Measurements from ENCODE around the gene TNNC2.

Gene TNNC2

GRCh38 chr20:45848969-45849582 lies 22.0 kb upstream of the TNNC2 start:
- H3K27me3 ChIP-seq (ENCODE audit: control insufficient read depth, insufficient read depth, low read length): no peaks in the 10 kb centered on the region
- H3K36me3 ChIP-seq (ENCODE audit: control insufficient read depth, insufficient read depth, low read length): peaks cover 8% of the 10 kb centered on the region
- H3K4me3 ChIP-seq (ENCODE audit: low read length): no peak overlapping the region
- DNase-seq (ENCODE audit: low read depth, low spot score): no peak
- H3K9me3 ChIP-seq (ENCODE audit: control insufficient read depth, insufficient read depth, low read length): no peaks in the 10 kb centered on the region
- no peak overlapping the region for H3K27ac ChIP-seq (ENCODE audit: low read length)
- no CpG with 5 or more reads among the region's 8 CpGs for WGBS (ENCODE audit: insufficient coverage, insufficient read length)
- H3K4me1 ChIP-seq (ENCODE audit: control insufficient read depth, insufficient read depth, low read length): 0 out of 2 replicates have a peak, but pooled peaks cover 1% of the 10 kb centered on the region

- H3K4me3 ChIP-seq (ENCODE audit: low read length): no peak overlapping the region
- 0 out of 2 replicates have a peak, but pooled peaks cover 1% of the 10 kb centered on the region for H3K4me1 ChIP-seq (ENCODE audit: control insufficient read depth, insufficient read depth, low read length)
- no peaks in the 10 kb centered on the region for H3K9me3 ChIP-seq (ENCODE audit: control insufficient read depth, insufficient read depth, low read length)
- DNase-seq (ENCODE audit: low read depth, low spot score): no peak
- H3K27me3 ChIP-seq (ENCODE audit: control insufficient read depth, insufficient read depth, low read length): no peaks in the 10 kb centered on the region
- no peak overlapping the region for H3K27ac ChIP-seq (ENCODE audit: low read length)
- WGBS (ENCODE audit: insufficient coverage, insufficient read length): no CpG with 5 or more reads among the region's 8 CpGs
- peaks cover 15% of the 10 kb centered on the region for H3K36me3 ChIP-seq (ENCODE audit: control insufficient read depth, insufficient read depth, low read length)
Observed at GRCh38 chr20:45848421-45848820, 21.3 kb upstream of the TNNC2 start.

DNA sequence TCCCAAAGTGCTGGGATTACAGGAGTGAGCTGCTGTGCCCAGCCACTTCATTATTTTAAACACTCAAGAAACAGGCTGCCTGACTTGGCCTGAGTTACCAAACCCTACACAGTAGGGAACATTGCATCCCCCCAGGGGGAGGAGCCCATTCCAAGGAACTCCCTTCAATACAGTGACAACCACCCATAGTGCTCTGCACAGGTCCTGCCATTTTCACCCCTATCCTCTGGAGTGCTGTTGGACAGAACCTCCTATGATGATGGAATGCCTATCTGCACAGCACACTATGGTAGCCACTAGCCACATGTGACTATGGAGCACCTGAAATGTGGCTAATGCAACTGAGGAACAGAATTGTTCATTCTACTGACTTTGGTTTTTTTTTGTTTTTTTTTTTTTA lies 18.3 kb upstream of the TNNC2 start:
- H3K36me3 ChIP-seq (ENCODE audit: control insufficient read depth, insufficient read depth, low read length): peaks cover 25% of the 10 kb centered on the region
- H3K9me3 ChIP-seq (ENCODE audit: control insufficient read depth, insufficient read depth, low read length): no peaks in the 10 kb centered on the region
- no peak overlapping the region for H3K4me3 ChIP-seq (ENCODE audit: low read length)
- H3K4me1 ChIP-seq (ENCODE audit: control insufficient read depth, insufficient read depth, low read length): 0 out of 2 replicates have a peak, but pooled peaks cover 1% of the 10 kb centered on the region
- no peaks in the 10 kb centered on the region for H3K27me3 ChIP-seq (ENCODE audit: control insufficient read depth, insufficient read depth, low read length)
- no peak for DNase-seq (ENCODE audit: low read depth, low spot score)
- H3K27ac ChIP-seq (ENCODE audit: low read length): no peak overlapping the region

DNA sequence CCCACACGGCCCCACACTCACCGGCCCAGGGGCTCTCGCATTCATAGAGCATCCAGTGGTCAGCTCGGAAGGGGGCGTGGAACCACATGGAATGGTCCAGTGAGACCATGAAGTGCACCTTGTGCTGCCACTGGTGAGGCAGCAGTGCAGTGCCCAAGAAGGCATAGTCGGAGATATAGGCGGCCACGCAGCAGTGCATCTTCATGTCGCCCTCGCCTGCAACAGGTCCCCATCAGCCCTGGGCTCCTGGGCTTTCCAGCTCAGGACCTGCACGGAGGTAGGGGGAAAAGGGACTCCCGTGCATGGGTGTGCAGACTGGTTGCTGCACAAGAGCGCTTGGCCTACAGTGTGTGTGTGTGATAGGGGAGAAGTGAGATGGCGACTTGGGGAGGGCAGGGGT lies 16.4 kb upstream of the TNNC2 start:
- Histone ChIP-seq H3K27me3 (ENCODE audit: control insufficient read depth, insufficient read depth, low read length) (no peaks in the 10 kb centered on the region), H3K4me3 (ENCODE audit: low read length) (no peak overlapping the region), H3K4me1 (ENCODE audit: control insufficient read depth, insufficient read depth, low read length) (0 out of 2 replicates have a peak, but pooled peaks cover under 1% of the 10 kb centered on the region), H3K27ac (ENCODE audit: low read length) (no peak overlapping the region), H3K9me3 (ENCODE audit: control insufficient read depth, insufficient read depth, low read length) (no peaks in the 10 kb centered on the region), H3K36me3 (ENCODE audit: control insufficient read depth, insufficient read depth, low read length) (peaks cover 27% of the 10 kb centered on the region)
- no CpG with 5 or more reads among the region's 14 CpGs for WGBS (ENCODE audit: insufficient coverage, insufficient read length)
- DNase-seq (ENCODE audit: low read depth, low spot score): no peak

DNA sequence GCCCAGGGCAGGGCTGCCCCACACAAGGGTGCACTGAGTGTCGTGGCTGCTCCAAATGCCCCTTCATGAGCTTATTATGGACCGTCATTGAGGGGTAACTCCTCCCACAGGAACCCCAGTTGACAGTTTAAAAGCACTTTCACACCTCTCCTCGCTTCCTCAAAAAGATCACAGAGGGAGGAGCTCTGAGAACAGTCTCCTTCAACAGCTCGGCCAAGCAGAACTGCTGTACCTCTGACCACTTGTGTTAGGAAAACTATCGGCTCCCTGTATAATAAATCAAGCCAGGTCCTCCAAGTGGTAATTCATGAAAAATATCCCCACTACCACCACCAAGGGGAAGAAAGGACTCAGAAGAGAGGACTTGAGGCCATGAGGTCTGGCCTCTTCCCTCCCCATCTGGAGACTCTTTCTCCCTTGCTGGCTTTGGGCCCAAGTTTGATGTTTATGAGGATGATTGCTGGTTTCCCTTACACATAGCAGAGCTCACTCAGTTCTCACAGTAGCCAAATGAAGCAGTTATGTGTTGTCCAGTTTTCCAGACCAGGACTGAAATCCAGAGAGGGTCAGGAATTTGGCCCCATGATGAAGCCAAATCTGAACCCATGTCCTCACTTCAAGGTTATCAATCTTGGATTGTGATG lies 15.2 kb upstream of the TNNC2 start:
- no CpG with 5 or more reads among the region's 5 CpGs for WGBS (ENCODE audit: insufficient coverage, insufficient read length)
- Histone ChIP-seq H3K27ac (ENCODE audit: low read length) (no peak overlapping the region), H3K36me3 (ENCODE audit: control insufficient read depth, insufficient read depth, low read length) (peaks cover 23% of the 10 kb centered on the region), H3K27me3 (ENCODE audit: control insufficient read depth, insufficient read depth, low read length) (no peaks in the 10 kb centered on the region), H3K9me3 (ENCODE audit: control insufficient read depth, insufficient read depth, low read length) (no peaks in the 10 kb centered on the region), H3K4me1 (ENCODE audit: control insufficient read depth, insufficient read depth, low read length) (no peaks in the 10 kb centered on the region), H3K4me3 (ENCODE audit: low read length) (no peak overlapping the region)
- no peak for DNase-seq (ENCODE audit: low read depth, low spot score)

GRCh38 chr20:45841407-45842129 lies 14.5 kb upstream of the TNNC2 start:
- no peaks in the 10 kb centered on the region for H3K27me3 ChIP-seq (ENCODE audit: control insufficient read depth, insufficient read depth, low read length)
- no peak overlapping the region for H3K4me3 ChIP-seq (ENCODE audit: low read length)
- peaks cover 23% of the 10 kb centered on the region for H3K36me3 ChIP-seq (ENCODE audit: control insufficient read depth, insufficient read depth, low read length)
- no peak for DNase-seq (ENCODE audit: low read depth, low spot score)
- H3K4me1 ChIP-seq (ENCODE audit: control insufficient read depth, insufficient read depth, low read length): no peaks in the 10 kb centered on the region
- no CpG with 5 or more reads among the region's 10 CpGs for WGBS (ENCODE audit: insufficient coverage, insufficient read length)
- H3K9me3 ChIP-seq (ENCODE audit: control insufficient read depth, insufficient read depth, low read length): no peaks in the 10 kb centered on the region
- H3K27ac ChIP-seq (ENCODE audit: low read length): no peak overlapping the region

DNA sequence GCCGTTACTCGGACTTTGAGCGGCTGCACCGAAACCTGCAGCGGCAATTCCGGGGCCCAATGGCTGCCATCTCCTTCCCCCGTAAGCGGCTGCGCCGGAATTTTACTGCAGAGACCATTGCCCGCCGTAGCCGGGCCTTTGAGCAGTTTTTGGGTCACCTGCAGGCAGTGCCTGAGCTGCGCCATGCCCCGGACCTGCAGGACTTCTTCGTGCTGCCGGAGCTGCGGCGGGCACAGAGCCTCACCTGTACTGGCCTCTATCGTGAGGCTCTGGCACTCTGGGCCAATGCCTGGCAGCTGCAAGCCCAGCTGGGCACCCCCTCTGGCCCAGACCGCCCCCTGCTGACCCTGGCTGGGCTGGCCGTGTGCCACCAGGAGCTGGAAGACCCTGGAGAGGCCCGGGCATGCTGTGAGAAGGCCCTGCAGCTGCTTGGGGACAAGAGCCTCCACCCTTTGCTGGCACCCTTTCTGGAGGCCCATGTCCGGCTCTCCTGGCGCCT lies 13.6 kb upstream of the TNNC2 start:
- H3K36me3 ChIP-seq (ENCODE audit: control insufficient read depth, insufficient read depth, low read length): peaks cover 23% of the 10 kb centered on the region

GRCh38 chr20:45836841-45837240 lies 9.7 kb upstream of the TNNC2 start:
- no peak overlapping the region for H3K4me3 ChIP-seq (ENCODE audit: low read length)
- WGBS (ENCODE audit: insufficient coverage, insufficient read length): no CpG with 5 or more reads among the region's 1 CpG
- no peaks in the 10 kb centered on the region for H3K9me3 ChIP-seq (ENCODE audit: control insufficient read depth, insufficient read depth, low read length)
- H3K27ac ChIP-seq (ENCODE audit: low read length): no peak overlapping the region
- no peaks in the 10 kb centered on the region for H3K27me3 ChIP-seq (ENCODE audit: control insufficient read depth, insufficient read depth, low read length)
- H3K4me1 ChIP-seq (ENCODE audit: control insufficient read depth, insufficient read depth, low read length): peaks cover 4% of the 10 kb centered on the region; the same call in 1 of the 2 replicates
- peaks cover 4% of the 10 kb centered on the region; the same call in 1 of the 2 replicates for H3K36me3 ChIP-seq (ENCODE audit: control insufficient read depth, insufficient read depth, low read length)
- no peak for DNase-seq (ENCODE audit: low read depth, low spot score)

More for the DNA sequence above, 13.6 kb upstream of the TNNC2 start:
- WGBS (ENCODE audit: insufficient coverage, insufficient read length): no CpG with 5 or more reads among the region's 25 CpGs
- Histone ChIP-seq H3K27ac (ENCODE audit: low read length) (no peak overlapping the region), H3K9me3 (ENCODE audit: control insufficient read depth, insufficient read depth, low read length) (no peaks in the 10 kb centered on the region), H3K4me3 (ENCODE audit: low read length) (no peak overlapping the region), H3K27me3 (ENCODE audit: control insufficient read depth, insufficient read depth, low read length) (no peaks in the 10 kb centered on the region), H3K4me1 (ENCODE audit: control insufficient read depth, insufficient read depth, low read length) (no peaks in the 10 kb centered on the region)
- no peak for DNase-seq (ENCODE audit: low read depth, low spot score)

GRCh38 chr20:45835825-45836224 lies 8.7 kb upstream of the TNNC2 start:
- no peak for DNase-seq (ENCODE audit: low read depth, low spot score)
- WGBS (ENCODE audit: insufficient coverage, insufficient read length): no CpG with 5 or more reads among the region's 5 CpGs
- H3K27ac ChIP-seq (ENCODE audit: low read length): no peak overlapping the region

GRCh38 chr20:45835329-45835765 lies 8.2 kb upstream of the TNNC2 start:
- H3K4me1 ChIP-seq (ENCODE audit: control insufficient read depth, insufficient read depth, low read length): peaks cover 4% of the 10 kb centered on the region; the same call in 1 of the 2 replicates
- DNase-seq (ENCODE audit: low read depth, low spot score): no peak
- no peak overlapping the region for H3K27ac ChIP-seq (ENCODE audit: low read length)
- WGBS (ENCODE audit: insufficient coverage, insufficient read length): no CpG with 5 or more reads among the region's 3 CpGs
- no peaks in the 10 kb centered on the region for H3K27me3 ChIP-seq (ENCODE audit: control insufficient read depth, insufficient read depth, low read length)
- H3K9me3 ChIP-seq (ENCODE audit: control insufficient read depth, insufficient read depth, low read length): no peaks in the 10 kb centered on the region
- H3K4me3 ChIP-seq (ENCODE audit: low read length): no peak overlapping the region
- H3K36me3 ChIP-seq (ENCODE audit: control insufficient read depth, insufficient read depth, low read length): peaks cover under 1% of the 10 kb centered on the region; the same call in 1 of the 2 replicates

More at GRCh38 chr20:45835825-45836224, 8.7 kb upstream of the TNNC2 start:
- Histone ChIP-seq H3K4me3 (ENCODE audit: low read length) (no peak overlapping the region), H3K27me3 (ENCODE audit: control insufficient read depth, insufficient read depth, low read length) (no peaks in the 10 kb centered on the region), H3K4me1 (ENCODE audit: control insufficient read depth, insufficient read depth, low read length) (peaks cover 4% of the 10 kb centered on the region; the same call in 1 of the 2 replicates), H3K36me3 (ENCODE audit: control insufficient read depth, insufficient read depth, low read length) (peaks cover 4% of the 10 kb centered on the region; the same call in 1 of the 2 replicates), H3K9me3 (ENCODE audit: control insufficient read depth, insufficient read depth, low read length) (no peaks in the 10 kb centered on the region)
